Measurements from ENCODE around the gene ADARB1. TPM values are rescaled to one million over a fixed set of nuclear protein-coding genes. Genes with fewer than 3 reads are reported as not detected.
A peak's percentile ranks its signal among the peaks of the same experiment; 100 is the strongest.

ADARB1 gene
- total RNA-seq, 1 experiment from 2014 or later, result 15.8 TPM

GRCh38 chr21:45040739-45041138, 33.6 kb upstream of the ADARB1 start:
- Mint-ChIP-seq H3K27me3 (ENCODE audit: low read depth) (peaks cover 25% of the 10 kb centered on the region), H3K4me3 (no peak overlapping the region), H3K36me3 (ENCODE audit: insufficient read depth in 1 of 3, low read depth in 3 of 3) (peaks cover 0 to 6% (median 0%) of the 10 kb centered on the region in 3 experiments; a peak in 2 of 7 replicates), H3K27ac (peak overlapping the region in 1 of 3 experiments; percentile 27; a peak in 2 of 7 replicates), H3K4me1 (no peaks in the 10 kb centered on the region), H3K9me3 (peaks cover 11 to 14% of the 10 kb centered on the region in 2 experiments)
- H4K8ac ChIP-seq (replicated peaks; ENCODE audit: insufficient read length, low read depth, low read length), result no peak overlapping the region
- no peak overlapping the region for H2AFZ ChIP-seq (ENCODE audit: low read length)
- H4K91ac ChIP-seq (ENCODE audit: insufficient read length, low read depth, low read length), result no peak overlapping the region
- H4K5ac ChIP-seq (ENCODE audit: insufficient read length, low read depth, low read length), result no peak overlapping the region
- no peaks in the 10 kb centered on the region for H3K79me2 ChIP-seq (ENCODE audit: insufficient read depth, low read length)
- no peak overlapping the region for H2BK120ac ChIP-seq (ENCODE audit: low read depth, low read length, poor library complexity, severe bottlenecking)
- H2BK5ac ChIP-seq (ENCODE audit: insufficient read length, low read length), result no peak overlapping the region
- no peak overlapping the region for H3K18ac ChIP-seq (ENCODE audit: insufficient read length, low read depth, low read length)
- no peak overlapping the region for H2BK12ac ChIP-seq (ENCODE audit: insufficient read length, low read depth, low read length)
- no peaks in the 10 kb centered on the region for H3K23me2 ChIP-seq (ENCODE audit: insufficient read length, low read depth, low read length, poor library complexity, severe bottlenecking)
- H2BK20ac ChIP-seq (ENCODE audit: low read depth, low read length, poor library complexity, severe bottlenecking), result no peak overlapping the region
- no peaks in the 10 kb centered on the region for H4K20me1 ChIP-seq (ENCODE audit: control insufficient read depth, insufficient read depth, insufficient read length)
- no peak overlapping the region for H3K9ac ChIP-seq (ENCODE audit: extremely low read depth, insufficient read length, low read length)
- no peak overlapping the region for H3T11ph ChIP-seq (ENCODE audit: low read length)
- WGBS (ENCODE audit: extremely low coverage, insufficient read length, low lambda C conversion rate), result no CpG with 5 or more reads among the region's 15 CpGs
- H3K14ac ChIP-seq (ENCODE audit: insufficient read depth, low read length), result no peak overlapping the region; the same call in 1 of the 2 replicates
- no peak overlapping the region for H3K4me2 ChIP-seq (ENCODE audit: insufficient read depth, insufficient read length, low read length)
- DNase-seq, result no peak
- H2AK5ac ChIP-seq (ENCODE audit: insufficient read length, low read length), result no peak overlapping the region
- H3K56ac ChIP-seq (ENCODE audit: insufficient read length, low read depth, low read length), result no peak overlapping the region
- no peak overlapping the region for H3K23ac ChIP-seq (ENCODE audit: insufficient read length, low read depth, low read length)
- no peaks in the 10 kb centered on the region for H3K79me1 ChIP-seq (ENCODE audit: insufficient read depth, low read depth, low read length, poor library complexity, severe bottlenecking)
- H3K9me3 ChIP-seq (ENCODE audit: control insufficient read depth, low read depth, low read length), result no peaks in the 10 kb centered on the region
- H3K27ac ChIP-seq (ENCODE audit: insufficient read length, low read depth, low read length), result no peak overlapping the region
- no peaks in the 10 kb centered on the region for H3K27me3 ChIP-seq (ENCODE audit: insufficient read depth, low read length)
- no peaks in the 10 kb centered on the region for H3K4me1 ChIP-seq (ENCODE audit: insufficient read depth, low read length)
- no peak for TF ChIP-seq CTCF (conservative IDR thresholded peaks at IDR 0.05)
- no peak overlapping the region for H3K4ac ChIP-seq (ENCODE audit: low read depth, low read length)
- H2BK15ac ChIP-seq (ENCODE audit: low read depth, low read length), result no peak overlapping the region
